ENCODE measurements around the gene PAX6. TPM values are rescaled to one million over a fixed set of nuclear protein-coding genes. Genes with fewer than 3 reads are reported as not detected.

The PAX6 gene
- total and polyA plus RNA-seq, 3 donors from 2014 or later = 3.1 to 8.3 (median 4.1) TPM

- Histone ChIP-seq H3K9me3 (no peaks in the 10 kb centered on the region), H3K27ac (no peak overlapping the region), H3K27me3 (peaks cover 2% of the 10 kb centered on the region), H3K4me1 (peaks cover 23% of the 10 kb centered on the region), H3K36me3 (ENCODE audit: low read depth, missing control alignments) (no peaks in the 10 kb centered on the region), H3K4me3 (no peak overlapping the region)
- WGBS, 2 donors = 7 to 42% methylated on average over 6 to 34 of the region's 36 CpGs
- TF ChIP-seq POLR2A (IDR thresholded peaks at IDR 0.05) = no peak
- TF ChIP-seq, protein P1, sequence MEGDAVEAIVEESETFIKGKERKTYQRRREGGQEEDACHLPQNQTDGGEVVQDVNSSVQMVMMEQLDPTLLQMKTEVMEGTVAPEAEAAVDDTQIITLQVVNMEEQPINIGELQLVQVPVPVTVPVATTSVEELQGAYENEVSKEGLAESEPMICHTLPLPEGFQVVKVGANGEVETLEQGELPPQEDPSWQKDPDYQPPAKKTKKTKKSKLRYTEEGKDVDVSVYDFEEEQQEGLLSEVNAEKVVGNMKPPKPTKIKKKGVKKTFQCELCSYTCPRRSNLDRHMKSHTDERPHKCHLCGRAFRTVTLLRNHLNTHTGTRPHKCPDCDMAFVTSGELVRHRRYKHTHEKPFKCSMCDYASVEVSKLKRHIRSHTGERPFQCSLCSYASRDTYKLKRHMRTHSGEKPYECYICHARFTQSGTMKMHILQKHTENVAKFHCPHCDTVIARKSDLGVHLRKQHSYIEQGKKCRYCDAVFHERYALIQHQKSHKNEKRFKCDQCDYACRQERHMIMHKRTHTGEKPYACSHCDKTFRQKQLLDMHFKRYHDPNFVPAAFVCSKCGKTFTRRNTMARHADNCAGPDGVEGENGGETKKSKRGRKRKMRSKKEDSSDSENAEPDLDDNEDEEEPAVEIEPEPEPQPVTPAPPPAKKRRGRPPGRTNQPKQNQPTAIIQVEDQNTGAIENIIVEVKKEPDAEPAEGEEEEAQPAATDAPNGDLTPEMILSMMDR (IDR thresholded peaks at IDR 0.05) = no peak
- no peak for DNase-seq
- intact Hi-C loops (cut with DNase I; ENCODE audit: low total_unique reads) = no loop called here
Observed at GRCh38 chr11:31806186-31806927, 4.8 kb downstream of the PAX6 start.

GRCh38 chr11:31805629-31806185, 5.4 kb downstream of the PAX6 start:
- TF ChIP-seq, protein P1 (IDR thresholded peaks at IDR 0.05) = no peak
- TF ChIP-seq POLR2A (IDR thresholded peaks at IDR 0.05) = no peak
- no peak overlapping the region for H3K4me3 ChIP-seq
- peaks cover 2% of the 10 kb centered on the region for H3K27me3 ChIP-seq
- 5 to 13% methylated on average over 3 to 20 of the region's 20 CpGs for WGBS, 2 donors
- H3K27ac ChIP-seq = no peak overlapping the region
- no peak for DNase-seq
- H3K36me3 ChIP-seq (ENCODE audit: low read depth, missing control alignments) = no peaks in the 10 kb centered on the region
- H3K4me1 ChIP-seq = peaks cover 16% of the 10 kb centered on the region
- intact Hi-C loops (cut with DNase I; ENCODE audit: low total_unique reads) = no loop called here
- H3K9me3 ChIP-seq = no peaks in the 10 kb centered on the region

GRCh38 chr11:31805037-31805628, 6.0 kb downstream of the PAX6 start:
- H3K9me3 ChIP-seq = no peaks in the 10 kb centered on the region
- H3K27ac ChIP-seq = no peak overlapping the region
- H3K4me3 ChIP-seq = no peak overlapping the region
- peaks cover 2% of the 10 kb centered on the region for H3K27me3 ChIP-seq
- no peak for TF ChIP-seq POLR2A (IDR thresholded peaks at IDR 0.05)
- TF ChIP-seq, protein P1 (IDR thresholded peaks at IDR 0.05) = no peak
- H3K4me1 ChIP-seq = peaks cover 15% of the 10 kb centered on the region
- intact Hi-C loops (cut with DNase I; ENCODE audit: low total_unique reads) = no loop called here
- WGBS, 2 donors = 6 to 7% methylated on average over 9 to 51 of the region's 51 CpGs
- no peak for DNase-seq
- no peaks in the 10 kb centered on the region for H3K36me3 ChIP-seq (ENCODE audit: low read depth, missing control alignments)

DNA sequence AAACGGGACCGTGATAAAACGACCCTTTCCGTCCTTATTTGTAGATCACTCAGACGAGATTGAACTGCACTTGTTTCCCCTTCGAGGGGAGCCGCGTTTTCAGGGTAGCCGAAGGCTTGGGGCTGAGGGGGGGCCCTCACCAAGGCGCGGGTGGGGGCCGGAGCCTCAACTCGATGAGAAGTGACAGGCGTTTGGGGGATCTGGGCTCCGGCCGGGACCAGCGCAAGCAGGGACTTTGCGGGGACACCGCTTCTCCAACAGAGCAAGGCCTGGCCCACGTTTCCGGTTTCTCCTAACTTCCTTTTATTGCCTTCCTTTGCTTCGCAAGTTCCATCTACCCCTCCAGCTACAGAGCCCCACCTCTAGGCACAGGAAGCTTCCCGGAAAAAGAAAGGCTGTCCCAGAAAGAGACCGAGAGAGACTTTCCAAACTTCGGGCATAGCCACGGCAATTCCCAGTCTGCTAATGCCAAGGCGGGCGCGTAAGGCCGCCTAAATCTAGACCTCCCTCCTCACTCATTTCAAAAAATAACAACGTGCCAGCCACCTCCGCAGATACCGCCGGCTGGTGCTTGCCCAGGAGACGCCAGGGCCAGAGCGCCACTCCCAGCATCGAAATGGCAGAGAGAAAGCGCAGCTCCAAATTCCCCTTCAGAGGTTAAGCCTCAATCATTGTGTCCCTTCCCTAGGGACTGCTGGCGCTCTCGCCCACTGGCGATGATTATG, 6.6 kb downstream of the PAX6 start:
- peaks cover 2% of the 10 kb centered on the region for H3K27me3 ChIP-seq
- WGBS, 2 donors = 5% methylated on average over 37 to 41 of the region's 41 CpGs
- H3K4me1 ChIP-seq = peaks cover 11% of the 10 kb centered on the region
- no peak overlapping the region for H3K4me3 ChIP-seq
- no peak for TF ChIP-seq POLR2A (IDR thresholded peaks at IDR 0.05)
- TF ChIP-seq, protein P1 (IDR thresholded peaks at IDR 0.05) = no peak
- H3K27ac ChIP-seq = no peak overlapping the region
- no peaks in the 10 kb centered on the region for H3K36me3 ChIP-seq (ENCODE audit: low read depth, missing control alignments)
- no peaks in the 10 kb centered on the region for H3K9me3 ChIP-seq
- no peak for DNase-seq
- intact Hi-C loops (cut with DNase I; ENCODE audit: low total_unique reads) = no loop called here

All from testis (tissue), 3 donors.